PC-9 (cell line): ENCODE data around the gene COL27A1. TPM values are rescaled to one million over a fixed set of nuclear protein-coding genes. Genes with fewer than 3 reads are reported as not detected.

ENCODE experiments used
- Bru-seq: library from RNA; stranded (reverse); fragments of 400-500 nt; gene quantifications from one replicate; lab custom pipeline; 2021; lab: Mats Ljungman, UMichigan
- BruChase-seq, 2 experiments: library from RNA; stranded (reverse); fragments of 400-500 nt; gene quantifications; one replicate each; lab custom pipeline; 2021; lab: Mats Ljungman, UMichigan
- BruUV-seq: library from RNA; stranded (reverse); fragments of 400-500 nt; replicated peaks from 2 replicates; lab custom pipeline; 2021; lab: Mats Ljungman, UMichigan
- CTCF ChIA-PET: fragments of 300-600 bp; sonication (Branson Sonifier 250); formaldehyde crosslinking; loops from one replicate; lab custom pipeline; 2022; ENCODE audit warnings: antibody characterized with exemption; lab: Charles Lee
- POLR2A ChIA-PET: fragments of 300-600 bp; sonication (Branson Sonifier 250); formaldehyde crosslinking; loops from one replicate; lab custom pipeline; 2022; ENCODE audit warnings: antibody characterized with exemption; ENCODE audit not compliant: unreplicated experiment; lab: Charles Lee
- DNase-seq, 2 experiments: peaks; one replicate each; pipeline versions ENCODE4 v3.0.0 to v3.0.0-alpha.2; 2015 to 2022; ENCODE audit warnings: mixed read lengths in 1 of 2
- H2AFZ ChIP-seq: fragments of 200-600 bp; sonication (generic); 2 replicates; pipeline ENCODE4 v1.8.1; 2017; ENCODE audit warnings: antibody characterized with exemption
- H3F3A ChIP-seq: fragments of 200-600 bp; sonication (generic); 2 replicates; pipeline ENCODE4 v1.8.1; 2017; ENCODE audit warnings: antibody characterized with exemption, mild to moderate bottlenecking, low read depth; ENCODE audit not compliant: insufficient read depth
- H3K27ac ChIP-seq: fragments of 200-600 bp; sonication (generic); 2 replicates; pipeline ENCODE4 v1.6.1; 2016; ENCODE audit warnings: mixed run types
- H3K27me3 ChIP-seq: fragments of 200-600 bp; sonication (generic); 2 replicates; pipeline ENCODE4 v1.6.1; 2016; ENCODE audit warnings: low read depth, mixed run types; ENCODE audit not compliant: insufficient read depth
- H3K36me3 ChIP-seq: fragments of 200-600 bp; sonication (generic); 2 replicates; pipeline ENCODE4 v1.6.1; 2016; ENCODE audit warnings: low read depth, mixed run types
- H3K4me1 ChIP-seq: fragments of 200-600 bp; sonication (generic); replicated peaks from 2 replicates; pipeline ENCODE4 v1.6.1; 2016; ENCODE audit warnings: mixed run types; ENCODE audit not compliant: insufficient read depth
- H3K4me2 ChIP-seq: fragments of 200-600 bp; sonication (generic); 2 replicates; pipeline ENCODE4 v1.6.1; 2017; ENCODE audit warnings: mixed run types
- H3K4me3 ChIP-seq: fragments of 200-600 bp; sonication (generic); 2 replicates; pipeline ENCODE4 v1.6.1; 2016; ENCODE audit warnings: mixed run types
- H3K79me2 ChIP-seq: fragments of 200-600 bp; sonication (generic); 2 replicates; pipeline ENCODE4 v1.6.1; 2017; ENCODE audit warnings: low read depth, mixed run types
- H3K9me2 ChIP-seq: fragments of 200-600 bp; sonication (generic); 2 replicates; pipeline ENCODE4 v1.8.1; 2017; ENCODE audit warnings: mild to moderate bottlenecking; ENCODE audit not compliant: insufficient read depth
- H3K9me3 ChIP-seq: fragments of 200-600 bp; sonication (generic); 2 replicates; pipeline ENCODE4 v1.8.1; 2016; ENCODE audit warnings: low read depth; ENCODE audit not compliant: insufficient read depth
- H4K20me1 ChIP-seq: fragments of 200-600 bp; sonication (generic); 2 replicates; pipeline ENCODE4 v1.8.1; 2017; ENCODE audit not compliant: insufficient read depth
- CTCF ChIP-seq: fragments of 200-600 bp; sonication (generic); conservative IDR thresholded peaks from 2 replicates; pipeline ENCODE4 v1.6.1; 2017; ENCODE audit warnings: mixed run types, antibody characterized with exemption, mild to moderate bottlenecking, moderate library complexity
- EZH2 ChIP-seq: fragments of 200-600 bp; sonication (generic); IDR thresholded peaks from 2 replicates; pipeline ENCODE4 v1.8.0; 2017; ENCODE audit warnings: antibody characterized with exemption, low read depth
- intact Hi-C: fragments of 100-400 bp; cut with micrococcal nuclease; formaldehyde crosslinking; loops from one replicate; pipeline ENCODE4 v1.10.0; 2022; ENCODE audit not compliant: unreplicated experiment
- long read RNA-seq: library from polyadenylated mRNA; stranded (forward); transcript quantifications from one replicate; pipeline ENCODE4 v2.0.0, GENCODE V29; 2022
- total RNA-seq: library from RNA; stranded (reverse); gene quantifications from 2 replicates; pipeline ENCODE4 v1.2.3, GENCODE V29; 2021

The COL27A1 gene
- total RNA-seq (0.39 and 0.83 TPM in 2 replicates), Bru-seq, nascent RNA (percentile 19 among the genes with signal in this experiment), BruChase-seq, experiment 1, labeled RNA remaining after a 2-hour chase (percentile 22 among the genes with signal in this experiment), BruChase-seq, experiment 2, labeled RNA remaining after a 6-hour chase (percentile 21 among the genes with signal in this experiment)
- long read RNA-seq, partial matches to known transcripts, result 0 of 1 reads
- long read RNA-seq, other reads (novel, unspliced or antisense), result 1 of 1 reads

GRCh38 chr9:114155263-114155994, at the start of gene COL27A1:
TSS of gene COL27A1 (plus strand) at chr9:114155537. CDS start at chr9:114155951, 414 bp downstream.
- no TSS peak for BruUV-seq
- no peaks in the 10 kb centered on the region for H3K9me3 ChIP-seq
- H3K27ac ChIP-seq, result no peak within 1 kb of the TSS
- H3K4me2 ChIP-seq, result peak within 1 kb of the TSS; percentile 87
- ChIA-PET CTCF (interaction anchor here (0.6 to 1.7 kb wide), 4 partner anchors 9 to 883 kb away, joined by 3 to 5 read pairs (median 3); no protein-coding TSS in a partner anchor), POLR2A (no interaction called here)
- peaks cover 9% of the 10 kb centered on the region; the same call in 1 of the 2 replicates for H3K27me3 ChIP-seq
- peak; percentile 90 for TF ChIP-seq CTCF
- TF ChIP-seq EZH2, result no peak
- H3K9me2 ChIP-seq, result no peaks in the 10 kb centered on the region
- H4K20me1 ChIP-seq, result no peaks in the 10 kb centered on the region
- H3K36me3 ChIP-seq, result no peaks in the 10 kb centered on the region
- intact Hi-C loops, result loop anchor here (1.0 to 2.0 kb wide), 3 partner anchors 73 to 150 kb away; no protein-coding TSS in a partner anchor
- no peaks in the 10 kb centered on the region for H3K79me2 ChIP-seq
- H2AFZ ChIP-seq, result peak within 1 kb of the TSS; percentile 79; the same call in 1 of the 2 replicates
- no peaks in the 10 kb centered on the region for H3F3A ChIP-seq
- DNase-seq, result peak in 1 of 2 experiments; percentile 82
- H3K4me3 ChIP-seq, result peak within 1 kb of the TSS; percentile 57
- H3K4me1 ChIP-seq, result no peaks in the 10 kb centered on the region

GRCh38 chr9:114107286-114108001, 47.9 kb upstream of the COL27A1 start:
- TF ChIP-seq EZH2 (no peak), CTCF (no peak)
- Histone ChIP-seq H3K4me3 (no peak overlapping the region), H3K4me1 (no peaks in the 10 kb centered on the region), H3K36me3 (no peaks in the 10 kb centered on the region), H4K20me1 (0 out of 2 replicates have a peak, but pooled peaks cover 5% of the 10 kb centered on the region), H3K9me2 (no peaks in the 10 kb centered on the region), H3K79me2 (no peaks in the 10 kb centered on the region), H3K27me3 (peaks cover 46% of the 10 kb centered on the region), H3K27ac (no peak overlapping the region), H3K4me2 (no peak overlapping the region), H3F3A (no peaks in the 10 kb centered on the region), H3K9me3 (peaks cover 3% of the 10 kb centered on the region; the same call in 1 of the 2 replicates), H2AFZ (no peak overlapping the region)
- no TSS peak for BruUV-seq
- DNase-seq, result no peak
- intact Hi-C loops, result loop anchor here (1.0 to 5.0 kb wide), 3 partner anchors 184 to 905 kb away; no protein-coding TSS in a partner anchor
- POLR2A ChIA-PET, result no interaction called here
- CTCF ChIA-PET, result interaction anchor here (0.6 to 2.3 kb wide), 3 partner anchors 79 to 836 kb away, joined by 3 to 18 read pairs (median 3); no protein-coding TSS in a partner anchor
